Measurements from ENCODE around the gene LYAR.

DNA sequence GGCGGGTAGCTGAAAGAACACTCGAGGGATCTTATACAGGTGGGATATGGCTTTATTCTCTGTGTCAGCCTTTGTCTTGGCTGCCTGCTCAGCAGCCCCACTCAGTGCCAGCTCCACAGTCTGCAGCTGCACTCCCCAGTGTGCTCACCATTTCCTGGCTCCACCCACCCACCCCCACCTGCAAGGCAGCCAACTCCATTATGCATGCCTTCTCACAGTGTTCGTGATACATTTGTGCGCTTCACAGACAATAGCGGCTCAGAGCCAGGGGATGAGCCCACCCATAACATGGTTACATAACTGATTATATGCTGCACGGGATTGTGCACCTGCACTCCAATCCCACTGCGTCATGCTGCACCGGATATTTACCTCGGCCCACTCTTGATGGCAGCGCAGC, 33.2 kb downstream of the LYAR start:
- TF ChIP-seq, protein P1, sequence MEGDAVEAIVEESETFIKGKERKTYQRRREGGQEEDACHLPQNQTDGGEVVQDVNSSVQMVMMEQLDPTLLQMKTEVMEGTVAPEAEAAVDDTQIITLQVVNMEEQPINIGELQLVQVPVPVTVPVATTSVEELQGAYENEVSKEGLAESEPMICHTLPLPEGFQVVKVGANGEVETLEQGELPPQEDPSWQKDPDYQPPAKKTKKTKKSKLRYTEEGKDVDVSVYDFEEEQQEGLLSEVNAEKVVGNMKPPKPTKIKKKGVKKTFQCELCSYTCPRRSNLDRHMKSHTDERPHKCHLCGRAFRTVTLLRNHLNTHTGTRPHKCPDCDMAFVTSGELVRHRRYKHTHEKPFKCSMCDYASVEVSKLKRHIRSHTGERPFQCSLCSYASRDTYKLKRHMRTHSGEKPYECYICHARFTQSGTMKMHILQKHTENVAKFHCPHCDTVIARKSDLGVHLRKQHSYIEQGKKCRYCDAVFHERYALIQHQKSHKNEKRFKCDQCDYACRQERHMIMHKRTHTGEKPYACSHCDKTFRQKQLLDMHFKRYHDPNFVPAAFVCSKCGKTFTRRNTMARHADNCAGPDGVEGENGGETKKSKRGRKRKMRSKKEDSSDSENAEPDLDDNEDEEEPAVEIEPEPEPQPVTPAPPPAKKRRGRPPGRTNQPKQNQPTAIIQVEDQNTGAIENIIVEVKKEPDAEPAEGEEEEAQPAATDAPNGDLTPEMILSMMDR (IDR thresholded peaks at IDR 0.05; ENCODE audit: insufficient read depth, low read length, poor library complexity, severe bottlenecking), result no peak
- TF ChIP-seq EZH2phosphoT487 (conservative IDR thresholded peaks at IDR 0.05; ENCODE audit: low read length), result no peak
